GM19397 (cell line): ENCODE measurements around the gene PODXL2.
"Not testable (repeated sequence)": the region's sequence is repeated elsewhere in the genome, so short reads cannot be mapped to it uniquely, and the experiment has no call there.

Experiments used
- ATAC-seq: cut with Tn5 transposase; IDR thresholded peaks from one replicate; pipeline ENCODE4 v1.9.1; 2021; ENCODE audit warnings: mild to moderate bottlenecking, moderate library complexity; ENCODE audit not compliant: unreplicated experiment

Gene PODXL2

GRCh38 chr3:127701280-127701911 lies 72.4 kb downstream of the PODXL2 start:
- ATAC-seq: no peak

- no peak for ATAC-seq
Observed at GRCh38 chr3:127702151-127702578, 73.2 kb downstream of the PODXL2 start.

- ATAC-seq: not testable (repeated sequence)
Observed at GRCh38 chr3:127704840-127705239, 75.9 kb downstream of the PODXL2 start.

GRCh38 chr3:127706312-127706711 lies 77.3 kb downstream of the PODXL2 start:
- ATAC-seq: no peak

GRCh38 chr3:127706785-127707351 lies 77.9 kb downstream of the PODXL2 start:
- ATAC-seq: no peak

GRCh38 chr3:127707851-127708411 lies 78.9 kb downstream of the PODXL2 start:
- ATAC-seq: no peak

- no peak for ATAC-seq
Observed at GRCh38 chr3:127708837-127709236, 79.9 kb downstream of the PODXL2 start.

GRCh38 chr3:127709320-127710060 lies 80.5 kb downstream of the PODXL2 start:
- ATAC-seq: no peak

GRCh38 chr3:127710155-127710941 lies 81.4 kb downstream of the PODXL2 start:
- no peak for ATAC-seq

- no peak for ATAC-seq
Observed at GRCh38 chr3:127711021-127711695, 82.2 kb downstream of the PODXL2 start.

- no peak for ATAC-seq
Observed at GRCh38 chr3:127711896-127712295, 82.9 kb downstream of the PODXL2 start.

GRCh38 chr3:127712461-127712860 lies 83.5 kb downstream of the PODXL2 start:
- no peak for ATAC-seq

- ATAC-seq: no peak
Observed at GRCh38 chr3:127712881-127713771, 84.1 kb downstream of the PODXL2 start.

GRCh38 chr3:127714125-127714571 lies 85.2 kb downstream of the PODXL2 start:
- no peak for ATAC-seq

- ATAC-seq: no peak
Observed at GRCh38 chr3:127714866-127715265, 85.9 kb downstream of the PODXL2 start.

GRCh38 chr3:127715532-127715931 lies 86.5 kb downstream of the PODXL2 start:
- no peak for ATAC-seq

GRCh38 chr3:127716384-127716783 lies 87.4 kb downstream of the PODXL2 start:
- no peak for ATAC-seq

GRCh38 chr3:127717357-127718244 lies 88.6 kb downstream of the PODXL2 start:
- ATAC-seq: no peak
